Vagina (tissue), 2 donors: ENCODE data around the gene BET1L.

Source experiments
- CTCF ChIP-seq, 3 experiments: fragments of 450-650 bp in 2 of 3; fragments of 200-600 bp in 1 of 3; sonication (generic) in 1 of 3; IDR thresholded peaks; one replicate each; pipeline ENCODE4 v1.5.1; 2017 to 2019; ENCODE audit warnings: antibody characterized with exemption in 3 of 3, mild to moderate bottlenecking in 2 of 3, moderate library complexity in 2 of 3
- POLR2A ChIP-seq, 2 donors: fragments of 450-650 bp; IDR thresholded peaks; one replicate each; pipeline ENCODE4 v1.6.1; 2017; ENCODE audit warnings: antibody characterized with exemption in 2 of 2, mild to moderate bottlenecking in 2 of 2, moderate library complexity in 2 of 2
- POLR2AphosphoS5 ChIP-seq, 2 donors: sonication (generic); formaldehyde crosslinking; IDR thresholded peaks; one replicate each; pipeline ENCODE4 v1.9.0; 2017; ENCODE audit warnings: antibody characterized with exemption in 2 of 2, mild to moderate bottlenecking in 2 of 2, low read depth in 1 of 2; ENCODE audit not compliant: insufficient read depth in 1 of 2

- TF ChIP-seq CTCF (IDR thresholded peaks at IDR 0.05) = no peak
- no peak for TF ChIP-seq POLR2AphosphoS5 (IDR thresholded peaks at IDR 0.05; ENCODE audit: insufficient read depth in 1 of 2, low read depth in 1 of 2)
- TF ChIP-seq POLR2A (IDR thresholded peaks at IDR 0.05) = no peak
These were observed 14.3 kb upstream of the BET1L start for GRCh38 chr11:221539-221938.
